GM21515 (cell line): Measurements from ENCODE around the gene ING4.

Source experiments
- ATAC-seq: cut with Tn5 transposase; IDR thresholded peaks from one replicate; pipeline ENCODE4 v1.9.1; 2021; ENCODE audit not compliant: unreplicated experiment

The ING4 gene

GRCh38 chr12:6688543-6688998 is 25.7 kb upstream of the ING4 start:
- ATAC-seq: peak; percentile 1

GRCh38 chr12:6685814-6686213 is 22.9 kb upstream of the ING4 start:
- no peak for ATAC-seq

GRCh38 chr12:6684609-6685008 is 21.7 kb upstream of the ING4 start:
- ATAC-seq: no peak

- ATAC-seq: no peak
Observed at GRCh38 chr12:6676962-6677361, 14.0 kb upstream of the ING4 start.

- no peak for ATAC-seq
Observed at GRCh38 chr12:6672143-6672542, 9.2 kb upstream of the ING4 start.

- ATAC-seq: no peak
Observed at GRCh38 chr12:6667559-6668210, 4.8 kb upstream of the ING4 start.

GRCh38 chr12:6666211-6666610 is 3.3 kb upstream of the ING4 start:
- ATAC-seq: no peak

- ATAC-seq: no peak
Observed at GRCh38 chr12:6664902-6665301, 2.0 kb upstream of the ING4 start.

- ATAC-seq: peak; percentile 6
Observed at GRCh38 chr12:6662602-6662905, 365 bp downstream of the ING4 start.

- no peak for ATAC-seq
Observed at GRCh38 chr12:6653987-6654386, 8.9 kb downstream of the ING4 start.

GRCh38 chr12:6653342-6653741 is 9.6 kb downstream of the ING4 start:
- ATAC-seq: no peak

- ATAC-seq: no peak
Observed at GRCh38 chr12:6652391-6652790, 10.5 kb downstream of the ING4 start.

GRCh38 chr12:6650832-6651231 is 12.1 kb downstream of the ING4 start:
- ATAC-seq: no peak

GRCh38 chr12:6647083-6647604 is 15.8 kb downstream of the ING4 start, which contains the start of gene ACRBP:
Gene ACRBP, minus strand, starts transcription at chr12:6647432. Its CDS starts 66 bp downstream, at chr12:6647366.
- ATAC-seq: no peak

- no peak for ATAC-seq
Observed at GRCh38 chr12:6646276-6647082, 16.4 kb downstream of the ING4 start.

- no peak for ATAC-seq
Observed at GRCh38 chr12:6644903-6645302, 18.0 kb downstream of the ING4 start.

GRCh38 chr12:6644257-6644596 is 18.7 kb downstream of the ING4 start:
- no peak for ATAC-seq

GRCh38 chr12:6643569-6644256 is 19.2 kb downstream of the ING4 start:
- no peak for ATAC-seq

- no peak for ATAC-seq
Observed at GRCh38 chr12:6641131-6641530, 21.8 kb downstream of the ING4 start.

GRCh38 chr12:6640497-6640896 is 22.4 kb downstream of the ING4 start:
- no peak for ATAC-seq

- ATAC-seq: no peak
Observed at GRCh38 chr12:6639151-6639801, 23.6 kb downstream of the ING4 start.
